ENCODE results near the gene TMEM30B.
"Not testable (repeated sequence)": the region's sequence is repeated elsewhere in the genome, so short reads cannot be mapped to it uniquely, and the experiment has no call there.

Gene TMEM30B

GRCh38 chr14:61252369-61253063 is 28.6 kb downstream of the TMEM30B start:
- peak; percentile 94 for TF ChIP-seq CTCF (conservative IDR thresholded peaks at IDR 0.05; ENCODE audit: low read depth, low read length)
- no peak overlapping the region for H3K4me3 ChIP-seq (ENCODE audit: low read length)
- DNase-seq (ENCODE audit: low read depth), result peak; percentile 74

GRCh38 chr14:61250063-61250462 is 31.1 kb downstream of the TMEM30B start:
- TF ChIP-seq CTCF (conservative IDR thresholded peaks at IDR 0.05; ENCODE audit: low read depth, low read length), result no peak
- no peak overlapping the region for H3K4me3 ChIP-seq (ENCODE audit: low read length)
- DNase-seq (ENCODE audit: low read depth), result no peak

GRCh38 chr14:61247935-61248334 is 33.2 kb downstream of the TMEM30B start:
- no peak overlapping the region for H3K4me3 ChIP-seq (ENCODE audit: low read length)
- TF ChIP-seq CTCF (conservative IDR thresholded peaks at IDR 0.05; ENCODE audit: low read depth, low read length), result no peak
- DNase-seq (ENCODE audit: low read depth), result no peak

GRCh38 chr14:61246721-61247120 is 34.4 kb downstream of the TMEM30B start:
- no peak for DNase-seq (ENCODE audit: low read depth)
- TF ChIP-seq CTCF (conservative IDR thresholded peaks at IDR 0.05; ENCODE audit: low read depth, low read length), result no peak
- H3K4me3 ChIP-seq (ENCODE audit: low read length), result no peak overlapping the region

- no peak for TF ChIP-seq CTCF (conservative IDR thresholded peaks at IDR 0.05; ENCODE audit: low read depth, low read length)
- no peak for DNase-seq (ENCODE audit: low read depth)
- no peak overlapping the region for H3K4me3 ChIP-seq (ENCODE audit: low read length)
Observed at GRCh38 chr14:61244009-61244408, 37.1 kb downstream of the TMEM30B start.

- no peak for DNase-seq (ENCODE audit: low read depth)
- TF ChIP-seq CTCF (conservative IDR thresholded peaks at IDR 0.05; ENCODE audit: low read depth, low read length), result no peak
- no peak overlapping the region for H3K4me3 ChIP-seq (ENCODE audit: low read length)
Observed at GRCh38 chr14:61240206-61240605, 40.9 kb downstream of the TMEM30B start.

GRCh38 chr14:61239285-61239684 is 41.9 kb downstream of the TMEM30B start:
- not testable (repeated sequence) for DNase-seq (ENCODE audit: low read depth); H3K4me3 ChIP-seq (ENCODE audit: low read length)
